Head of caudate nucleus (tissue), 42 donors: ENCODE measurements around the gene SLC2A14.
"Not testable (repeated sequence)": the region's sequence is repeated elsewhere in the genome, so short reads cannot be mapped to it uniquely, and the experiment has no call there.

Experiments used
- DNase-seq, 42 donors: peaks; one replicate each; pipeline versions ENCODE4 v3.0.0 to v3.0.0-alpha.2; 2020 to 2021; ENCODE audit warnings: mixed read lengths in 7 of 42
- intact Hi-C: fragments of 100-400 bp; cut with DNase I; formaldehyde crosslinking; loops from one replicate; pipeline ENCODE4 v1.15.0; 2022

SLC2A14 gene

GRCh38 chr12:7839848-7840247 lies 32.9 kb downstream of the SLC2A14 start:
- intact Hi-C loops, DNase-seq: not testable (repeated sequence)

- intact Hi-C loops, result not testable (repeated sequence)
- DNase-seq, result peak in 40 of 42 donors; percentile 14 to 78 (median 52)
Measured at GRCh38 chr12:7839226-7839625, 33.5 kb downstream of the SLC2A14 start.

- DNase-seq, result no peak
- intact Hi-C loops, result no loop called here
Measured at GRCh38 chr12:7837366-7837765, 35.3 kb downstream of the SLC2A14 start.

GRCh38 chr12:7835766-7836165 lies 36.9 kb downstream of the SLC2A14 start:
- intact Hi-C loops, result no loop called here
- DNase-seq, result no peak

GRCh38 chr12:7835116-7835515 lies 37.6 kb downstream of the SLC2A14 start:
- DNase-seq, result no peak
- intact Hi-C loops, result no loop called here

GRCh38 chr12:7834701-7835100 lies 38.0 kb downstream of the SLC2A14 start:
- no peak for DNase-seq
- intact Hi-C loops, result no loop called here

GRCh38 chr12:7833831-7834230 lies 38.9 kb downstream of the SLC2A14 start:
- no peak for DNase-seq
- intact Hi-C loops, result no loop called here

- DNase-seq, intact Hi-C loops: not testable (repeated sequence)
Measured at GRCh38 chr12:7833201-7833600, 39.5 kb downstream of the SLC2A14 start.

GRCh38 chr12:7832059-7832696 lies 40.5 kb downstream of the SLC2A14 start:
- DNase-seq, result peak in 12 of 42 donors; percentile 4 to 57 (median 23)
- intact Hi-C loops, result no loop called here

GRCh38 chr12:7829737-7830136 lies 43.0 kb downstream of the SLC2A14 start:
- DNase-seq, intact Hi-C loops: not testable (repeated sequence)

- DNase-seq, intact Hi-C loops: not testable (repeated sequence)
Measured at GRCh38 chr12:7825754-7826153, 47.0 kb downstream of the SLC2A14 start.

- peak; percentile 12 to 85 (median 68) for DNase-seq
- intact Hi-C loops, result no loop called here
Measured at GRCh38 chr12:7806863-7807487, 65.7 kb downstream of the SLC2A14 start.

- intact Hi-C loops, DNase-seq: not testable (repeated sequence)
Measured at GRCh38 chr12:7806319-7806718, 66.4 kb downstream of the SLC2A14 start.

GRCh38 chr12:7801460-7801859 lies 71.3 kb downstream of the SLC2A14 start:
- intact Hi-C loops, result no loop called here
- DNase-seq, result no peak

- intact Hi-C loops, DNase-seq: not testable (repeated sequence)
Measured at GRCh38 chr12:7798750-7799308, 73.9 kb downstream of the SLC2A14 start.

- no peak for DNase-seq
- intact Hi-C loops, result no loop called here
Measured at GRCh38 chr12:7797698-7798398, 74.9 kb downstream of the SLC2A14 start.

GRCh38 chr12:7797269-7797668 lies 75.4 kb downstream of the SLC2A14 start:
- DNase-seq, intact Hi-C loops: not testable (repeated sequence)

GRCh38 chr12:7793211-7793610 lies 79.5 kb downstream of the SLC2A14 start:
- intact Hi-C loops, result no loop called here

GRCh38 chr12:7788884-7789528 lies 83.7 kb downstream of the SLC2A14 start, which contains the start of gene NANOG:
Gene NANOG (plus strand): TSS chr12:7789402. CDS start chr12:7789615, 213 bp downstream.
- intact Hi-C loops, DNase-seq: not testable (repeated sequence)

More at GRCh38 chr12:7793211-7793610, 79.5 kb downstream of the SLC2A14 start:
- no peak for DNase-seq
